ENCODE data around the gene SLC16A6.
"Not testable (repeated sequence)": the region's sequence is repeated elsewhere in the genome, so short reads cannot be mapped to it uniquely, and the experiment has no call there.

The SLC16A6 gene

GRCh38 chr17:68260051-68260762 lies 30.7 kb downstream of the SLC16A6 start:
- Histone ChIP-seq H3K27ac (no peak overlapping the region), H3K9me3 (no peaks in the 10 kb centered on the region)
- no peak for DNase-seq

DNA sequence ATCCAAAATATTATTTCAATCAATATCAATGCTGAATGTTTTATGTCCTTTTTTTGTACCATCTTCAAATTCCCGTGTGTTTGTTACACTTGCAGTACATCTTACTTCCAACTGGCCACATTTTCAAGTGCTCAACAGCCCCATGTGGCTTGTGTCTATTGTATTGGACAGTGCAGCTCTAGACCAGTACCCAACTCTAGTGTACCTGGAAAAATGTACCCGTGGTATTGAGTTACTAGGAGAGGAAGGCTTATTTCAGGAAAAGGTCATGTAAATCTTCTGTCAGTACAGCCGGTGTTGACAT lies 31.3 kb downstream of the SLC16A6 start:
- intact Hi-C loops (cut with DNase I; ENCODE audit: low total_unique reads); H3K27me3 ChIP-seq; H3K27ac ChIP-seq; H3K9me3 ChIP-seq; DNase-seq: not testable (repeated sequence)
- Histone ChIP-seq H3K36me3 (peaks cover 15 to 28% (median 23%) of the 10 kb centered on the region in 3 donors), H3K4me1 (peaks cover 0 to 17% (median 2%) of the 10 kb centered on the region in 4 donors), H3K4me3 (peak overlapping the region in 1 of 2 donors; percentile 43)

More at GRCh38 chr17:68260051-68260762, 30.7 kb downstream of the SLC16A6 start:
- TF ChIP-seq, protein P1, sequence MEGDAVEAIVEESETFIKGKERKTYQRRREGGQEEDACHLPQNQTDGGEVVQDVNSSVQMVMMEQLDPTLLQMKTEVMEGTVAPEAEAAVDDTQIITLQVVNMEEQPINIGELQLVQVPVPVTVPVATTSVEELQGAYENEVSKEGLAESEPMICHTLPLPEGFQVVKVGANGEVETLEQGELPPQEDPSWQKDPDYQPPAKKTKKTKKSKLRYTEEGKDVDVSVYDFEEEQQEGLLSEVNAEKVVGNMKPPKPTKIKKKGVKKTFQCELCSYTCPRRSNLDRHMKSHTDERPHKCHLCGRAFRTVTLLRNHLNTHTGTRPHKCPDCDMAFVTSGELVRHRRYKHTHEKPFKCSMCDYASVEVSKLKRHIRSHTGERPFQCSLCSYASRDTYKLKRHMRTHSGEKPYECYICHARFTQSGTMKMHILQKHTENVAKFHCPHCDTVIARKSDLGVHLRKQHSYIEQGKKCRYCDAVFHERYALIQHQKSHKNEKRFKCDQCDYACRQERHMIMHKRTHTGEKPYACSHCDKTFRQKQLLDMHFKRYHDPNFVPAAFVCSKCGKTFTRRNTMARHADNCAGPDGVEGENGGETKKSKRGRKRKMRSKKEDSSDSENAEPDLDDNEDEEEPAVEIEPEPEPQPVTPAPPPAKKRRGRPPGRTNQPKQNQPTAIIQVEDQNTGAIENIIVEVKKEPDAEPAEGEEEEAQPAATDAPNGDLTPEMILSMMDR (IDR thresholded peaks at IDR 0.05) = no peak
- Histone ChIP-seq H3K4me3 (no peak overlapping the region), H3K4me1 (peaks cover 0 to 17% (median 2%) of the 10 kb centered on the region in 4 donors), H3K27me3 (no peaks in the 10 kb centered on the region), H3K36me3 (peaks cover 9 to 21% (median 17%) of the 10 kb centered on the region in 3 donors)
- intact Hi-C loops (cut with DNase I; ENCODE audit: low total_unique reads) = loop anchor here (10.0 kb wide), 1 partner anchor 175 kb away; no protein-coding TSS in a partner anchor

GRCh38 chr17:68258890-68259647 lies 31.9 kb downstream of the SLC16A6 start:
- Histone ChIP-seq H3K4me3 (peak overlapping the region; percentile 18 to 43), H3K27ac (peak overlapping the region; percentile 49 to 61), H3K4me1 (peaks cover 0 to 17% (median 2%) of the 10 kb centered on the region in 4 donors), H3K36me3 (peaks cover 20 to 32% (median 28%) of the 10 kb centered on the region in 3 donors)
- DNase-seq; H3K9me3 ChIP-seq; H3K27me3 ChIP-seq; intact Hi-C loops (cut with DNase I; ENCODE audit: low total_unique reads): not testable (repeated sequence)

- Histone ChIP-seq H3K9me3 (no peaks in the 10 kb centered on the region), H3K36me3 (peaks cover 20 to 41% (median 38%) of the 10 kb centered on the region in 3 donors), H3K27ac (no peak overlapping the region), H3K4me1 (peaks cover 0 to 13% (median 0%) of the 10 kb centered on the region in 4 donors), H3K27me3 (no peaks in the 10 kb centered on the region), H3K4me3 (no peak overlapping the region)
- intact Hi-C loops (cut with DNase I; ENCODE audit: low total_unique reads) = no loop called here
- DNase-seq = no peak
- TF ChIP-seq, protein P1 (IDR thresholded peaks at IDR 0.05) = no peak
These were observed 33.0 kb downstream of the SLC16A6 start for GRCh38 chr17:68257934-68258333.

- H3K27me3 ChIP-seq; H3K9me3 ChIP-seq; H3K4me3 ChIP-seq; intact Hi-C loops (cut with DNase I; ENCODE audit: low total_unique reads); H3K4me1 ChIP-seq; DNase-seq; H3K27ac ChIP-seq: not testable (repeated sequence)
- peaks cover 20 to 49% (median 48%) of the 10 kb centered on the region in 3 donors for H3K36me3 ChIP-seq
These were observed 34.2 kb downstream of the SLC16A6 start for GRCh38 chr17:68256701-68257100.

GRCh38 chr17:68255731-68256538 lies 35.0 kb downstream of the SLC16A6 start:
- peaks cover 24 to 56% (median 53%) of the 10 kb centered on the region in 3 donors for H3K36me3 ChIP-seq
- H3K9me3 ChIP-seq = no peaks in the 10 kb centered on the region
- no peak for DNase-seq
- intact Hi-C loops (cut with DNase I; ENCODE audit: low total_unique reads) = no loop called here
- H3K27me3 ChIP-seq = no peaks in the 10 kb centered on the region
- H3K4me3 ChIP-seq = no peak overlapping the region
- H3K4me1 ChIP-seq = peaks cover 0 to 3% (median 0%) of the 10 kb centered on the region in 4 donors
- TF ChIP-seq, protein P1 (IDR thresholded peaks at IDR 0.05) = no peak
- no peak overlapping the region for H3K27ac ChIP-seq

Data from tibial artery (tissue), 4 donors.